Measurements from ENCODE around the gene PHKA2. TPM values are rescaled to one million over a fixed set of nuclear protein-coding genes. Genes with fewer than 3 reads are reported as not detected.

PHKA2 gene
- total and polyA plus RNA-seq, 2 of the 4 experiments (the other 2 are of a cell fraction) = 10.0 to 21.5 TPM

DNA sequence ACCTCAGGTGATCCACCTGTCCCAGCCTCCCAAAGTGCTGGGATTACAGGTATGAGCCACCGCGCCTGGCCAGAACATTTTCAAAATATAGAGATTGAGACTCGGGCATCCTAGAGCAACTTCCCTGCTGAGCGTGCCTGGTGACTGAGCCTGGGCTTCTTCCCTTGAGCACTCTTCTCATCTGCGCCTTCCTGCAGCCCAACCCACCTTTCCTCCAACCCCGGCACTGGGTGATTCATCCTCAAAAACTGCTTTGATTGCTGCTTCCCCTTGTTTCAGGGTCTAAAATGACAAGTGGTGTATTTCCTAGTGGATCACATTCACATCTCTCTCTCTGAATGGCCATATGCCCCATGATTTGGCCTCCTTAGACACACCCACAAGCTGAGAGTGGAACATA, 37.8 kb downstream of the PHKA2 start:
- BruUV-seq (replicated peaks) = no TSS peak

More for the DNA sequence above, 37.8 kb downstream of the PHKA2 start:
- no peaks in the 10 kb centered on the region for H3K4me1 ChIP-seq (ENCODE audit: control insufficient read depth, insufficient read depth, low read length)
- ChIA-PET CTCF (no interaction called here), POLR2A (ENCODE audit: unreplicated experiment) (no interaction called here)
- H3K79me1 ChIP-seq (ENCODE audit: low read depth in 1 of 2, low read length in 2 of 2) = no peaks in the 10 kb centered on the region
- no peak overlapping the region for H2BK120ac ChIP-seq (ENCODE audit: low read depth, low read length)
- H2BK20ac ChIP-seq (ENCODE audit: low read depth, low read length) = no peak overlapping the region
- no peak overlapping the region for H3K27ac ChIP-seq (ENCODE audit: insufficient read depth, low read length)
- no peak overlapping the region for H3K23ac ChIP-seq (ENCODE audit: low read depth, low read length)
- DNase-seq (peak; percentile 6), ATAC-seq (ENCODE audit: low read depth) (no peak)
- H2AFZ ChIP-seq (replicated peaks; ENCODE audit: low read length, poor library complexity) = no peak overlapping the region
- in situ Hi-C loops (cut with MboI; ENCODE audit: low sequenced_read_pairs) = no loop called here
- no peak overlapping the region for H4K8ac ChIP-seq (ENCODE audit: low read depth in 2 of 2, low read length in 2 of 2)
- H2BK5ac ChIP-seq (ENCODE audit: low read depth, low read length, poor library complexity, severe bottlenecking) = no peak overlapping the region
- H4K20me1 ChIP-seq (ENCODE audit: insufficient read depth, low read length) = no peaks in the 10 kb centered on the region
- H4K91ac ChIP-seq (ENCODE audit: insufficient read depth, low read depth, low read length) = no peak overlapping the region
- no peak overlapping the region for H2BK15ac ChIP-seq (ENCODE audit: low read depth, low read length)
- no peak overlapping the region for H2AK9ac ChIP-seq (replicated peaks; ENCODE audit: low read depth, low read length, poor library complexity)
- H3K27me3 ChIP-seq (ENCODE audit: control insufficient read depth, insufficient read depth, low read length) = no peaks in the 10 kb centered on the region
- H4K5ac ChIP-seq (ENCODE audit: low read depth, low read length) = no peak overlapping the region
- H3K56ac ChIP-seq (ENCODE audit: extremely low read depth, insufficient read depth, low read length) = no peak overlapping the region
- no peak overlapping the region for H3K4me3 ChIP-seq (ENCODE audit: insufficient read depth, low read depth, low read length)
- no peak overlapping the region for H3K4ac ChIP-seq (ENCODE audit: low read depth, low read length)
- no peak overlapping the region for H3K14ac ChIP-seq (replicated peaks; ENCODE audit: low read depth, low read length)
- 60% methylated on average over 2 of the region's 6 CpGs; no CpG with 5 or more reads in 1 of the 2 experiments for WGBS, 2 experiments (ENCODE audit: extremely low coverage in 2 of 2, insufficient read length in 1 of 2)
- no peak overlapping the region for H3K4me2 ChIP-seq (ENCODE audit: low read depth, low read length)
- H3K36me3 ChIP-seq (ENCODE audit: control insufficient read depth, insufficient read depth, low read length) = peaks cover 2% of the 10 kb centered on the region; the same call in 1 of the 2 replicates
- no peak overlapping the region for H3K18ac ChIP-seq (ENCODE audit: low read depth, low read length)
- dilution Hi-C loops (cut with HindIII; ENCODE audit: low sequenced_read_pairs, unreplicated experiment) = no loop called here
- no peak overlapping the region for H2AK5ac ChIP-seq (ENCODE audit: low read depth, low read length)
- H3K9me3 ChIP-seq (ENCODE audit: control insufficient read depth, insufficient read depth, low read length) = no peaks in the 10 kb centered on the region
- intact Hi-C loops (cut with micrococcal nuclease) = no loop called here
- TF ChIP-seq NFE2L2 (IDR thresholded peaks at IDR 0.05; ENCODE audit: low read depth, low read length) (no peak), POLR2A (IDR thresholded peaks at IDR 0.05; ENCODE audit: low read depth, low read length) (no peak), BHLHE40 (IDR thresholded peaks at IDR 0.05; ENCODE audit: low read depth, low read length) (no peak)
- H3K9ac ChIP-seq (ENCODE audit: low read depth, low read length) = no peak overlapping the region
- H3K9me1 ChIP-seq (ENCODE audit: insufficient read depth, low read length) = no peaks in the 10 kb centered on the region
